Activated T-helper 17 cell treated with anti-CD3 and anti-CD28 coated beads, Interleukin-2, amount 50 U/mL, for 72 hours (primary cell): ENCODE results near the gene CCDC24. TPM values are rescaled to one million over a fixed set of nuclear protein-coding genes. Genes with fewer than 3 reads are reported as not detected.

ENCODE experiments used
- ATAC-seq: fragments of 150-1000 bp; cut with Tn5 transposase; replicated peaks from 2 replicates; pipeline ENCODE4 v1.10.0; 2021; ENCODE audit warnings: mild to moderate bottlenecking, moderate library complexity
- H3K27ac Mint-ChIP-seq: one replicate; pipeline ENCODE4 v1.8.0; 2022; ENCODE audit warnings: mixed read lengths
- H3K27me3 Mint-ChIP-seq: one replicate; pipeline ENCODE4 v1.8.0; 2022; ENCODE audit warnings: mixed read lengths
- H3K36me3 Mint-ChIP-seq: one replicate; pipeline ENCODE4 v1.8.0; 2022; ENCODE audit warnings: low read depth, mild to moderate bottlenecking, mixed read lengths
- H3K4me1 Mint-ChIP-seq: one replicate; pipeline ENCODE4 v1.8.0; 2022; ENCODE audit warnings: mixed read lengths
- H3K4me3 Mint-ChIP-seq: one replicate; pipeline ENCODE4 v1.8.0; 2022; ENCODE audit warnings: mild to moderate bottlenecking, mixed read lengths
- H3K9me3 Mint-ChIP-seq: one replicate; pipeline ENCODE4 v1.8.0; 2022; ENCODE audit warnings: mixed read lengths
- total RNA-seq, 2 donors: library from RNA; stranded (reverse); gene quantifications; one replicate each; pipeline ENCODE4 v1.2.3, GENCODE V29; 2022

CCDC24 gene
- total RNA-seq, 2 donors from 2014 or later = 0.95 to 2.6 TPM

GRCh38 chr1:44027320-44027719 lies 35.9 kb downstream of the CCDC24 start:
- Mint-ChIP-seq H3K27ac (no peak overlapping the region), H3K9me3 (no peaks in the 10 kb centered on the region), H3K27me3 (no peaks in the 10 kb centered on the region), H3K4me1 (peaks cover 20% of the 10 kb centered on the region), H3K4me3 (no peak overlapping the region), H3K36me3 (peaks cover 1% of the 10 kb centered on the region)
- ATAC-seq = no peak

- Mint-ChIP-seq H3K27me3 (no peaks in the 10 kb centered on the region), H3K4me3 (peak overlapping the region; percentile 92), H3K27ac (peak overlapping the region; percentile 91), H3K36me3 (no peaks in the 10 kb centered on the region), H3K9me3 (no peaks in the 10 kb centered on the region), H3K4me1 (peaks cover 24% of the 10 kb centered on the region)
- ATAC-seq = peak; percentile 34
These were observed 38.0 kb downstream of the CCDC24 start for GRCh38 chr1:44029260-44029910.

- Mint-ChIP-seq H3K27me3 (no peaks in the 10 kb centered on the region), H3K4me1 (peaks cover 24% of the 10 kb centered on the region), H3K4me3 (peak overlapping the region; percentile 92), H3K27ac (peak overlapping the region; percentile 91), H3K36me3 (no peaks in the 10 kb centered on the region), H3K9me3 (no peaks in the 10 kb centered on the region)
- ATAC-seq = peak; percentile 91
These were observed 38.7 kb downstream of the CCDC24 start for GRCh38 chr1:44029911-44030604.

- Mint-ChIP-seq H3K27me3 (no peaks in the 10 kb centered on the region), H3K9me3 (no peaks in the 10 kb centered on the region), H3K4me3 (peak overlapping the region; percentile 76), H3K36me3 (no peaks in the 10 kb centered on the region), H3K4me1 (peaks cover 24% of the 10 kb centered on the region), H3K27ac (peak overlapping the region; percentile 61)
- ATAC-seq = peak; percentile 24
These were observed 39.3 kb downstream of the CCDC24 start for GRCh38 chr1:44030605-44031251.

GRCh38 chr1:44031252-44032169 lies 40.1 kb downstream of the CCDC24 start, which contains the start of gene SLC6A9:
Gene SLC6A9 (minus strand): TSS chr1:44031462. CDS start chr1:44024277, 7,185 bp downstream.
- H3K36me3 Mint-ChIP-seq = no peaks in the 10 kb centered on the region
- no peak for ATAC-seq

GRCh38 chr1:44032170-44032790 lies 40.9 kb downstream of the CCDC24 start:
- ATAC-seq = no peak
- Mint-ChIP-seq H3K27me3 (no peaks in the 10 kb centered on the region), H3K27ac (no peak overlapping the region), H3K36me3 (no peaks in the 10 kb centered on the region), H3K4me3 (peak overlapping the region; percentile 76), H3K9me3 (no peaks in the 10 kb centered on the region), H3K4me1 (peaks cover 24% of the 10 kb centered on the region)

More at GRCh38 chr1:44031252-44032169, 40.1 kb downstream of the CCDC24 start, which contains the start of gene SLC6A9:
- peak within 1 kb of the TSS; percentile 61 for H3K27ac Mint-ChIP-seq
- H3K4me1 Mint-ChIP-seq = peaks cover 24% of the 10 kb centered on the region
- H3K9me3 Mint-ChIP-seq = no peaks in the 10 kb centered on the region
- H3K27me3 Mint-ChIP-seq = no peaks in the 10 kb centered on the region
- peak within 1 kb of the TSS; percentile 76 for H3K4me3 Mint-ChIP-seq

- H3K9me3 Mint-ChIP-seq = no peaks in the 10 kb centered on the region
These were observed 41.7 kb downstream of the CCDC24 start for GRCh38 chr1:44033041-44033575.

GRCh38 chr1:44033756-44034155 lies 42.4 kb downstream of the CCDC24 start:
- no peak for ATAC-seq
- H3K9me3 Mint-ChIP-seq = no peaks in the 10 kb centered on the region
- H3K4me3 Mint-ChIP-seq = no peak overlapping the region
- H3K4me1 Mint-ChIP-seq = peaks cover 21% of the 10 kb centered on the region
- H3K36me3 Mint-ChIP-seq = no peaks in the 10 kb centered on the region
- H3K27me3 Mint-ChIP-seq = no peaks in the 10 kb centered on the region
- peak overlapping the region; percentile 42 for H3K27ac Mint-ChIP-seq

More at GRCh38 chr1:44033041-44033575, 41.7 kb downstream of the CCDC24 start:
- H3K36me3 Mint-ChIP-seq = no peaks in the 10 kb centered on the region
- peaks cover 24% of the 10 kb centered on the region for H3K4me1 Mint-ChIP-seq
- no peaks in the 10 kb centered on the region for H3K27me3 Mint-ChIP-seq
- H3K4me3 Mint-ChIP-seq = no peak overlapping the region
- H3K27ac Mint-ChIP-seq = peak overlapping the region; percentile 42
- no peak for ATAC-seq

- no peak overlapping the region for H3K27ac Mint-ChIP-seq
- no peaks in the 10 kb centered on the region for H3K9me3 Mint-ChIP-seq
- H3K27me3 Mint-ChIP-seq = no peaks in the 10 kb centered on the region
- no peaks in the 10 kb centered on the region for H3K36me3 Mint-ChIP-seq
- no peak for ATAC-seq
- H3K4me3 Mint-ChIP-seq = no peak overlapping the region
- peaks cover 16% of the 10 kb centered on the region for H3K4me1 Mint-ChIP-seq
These were observed 43.0 kb downstream of the CCDC24 start for GRCh38 chr1:44034423-44034822.

GRCh38 chr1:44034976-44035716 lies 43.7 kb downstream of the CCDC24 start:
- peaks cover 10% of the 10 kb centered on the region for H3K4me1 Mint-ChIP-seq
- H3K27ac Mint-ChIP-seq = no peak overlapping the region

GRCh38 chr1:44035726-44036408 lies 44.5 kb downstream of the CCDC24 start:
- no peak for ATAC-seq
- Mint-ChIP-seq H3K27ac (no peak overlapping the region), H3K36me3 (no peaks in the 10 kb centered on the region), H3K4me3 (no peak overlapping the region), H3K9me3 (no peaks in the 10 kb centered on the region), H3K27me3 (no peaks in the 10 kb centered on the region), H3K4me1 (peaks cover 10% of the 10 kb centered on the region)

More at GRCh38 chr1:44034976-44035716, 43.7 kb downstream of the CCDC24 start:
- Mint-ChIP-seq H3K27me3 (no peaks in the 10 kb centered on the region), H3K36me3 (no peaks in the 10 kb centered on the region), H3K4me3 (no peak overlapping the region), H3K9me3 (no peaks in the 10 kb centered on the region)
- no peak for ATAC-seq

- no peaks in the 10 kb centered on the region for H3K9me3 Mint-ChIP-seq
- no peaks in the 10 kb centered on the region for H3K36me3 Mint-ChIP-seq
- ATAC-seq = peak; percentile 91
- no peak overlapping the region for H3K4me3 Mint-ChIP-seq
- H3K27me3 Mint-ChIP-seq = no peaks in the 10 kb centered on the region
- H3K4me1 Mint-ChIP-seq = peaks cover 4% of the 10 kb centered on the region
- H3K27ac Mint-ChIP-seq = peak overlapping the region; percentile 2
These were observed 45.2 kb downstream of the CCDC24 start for GRCh38 chr1:44036409-44037139.
